Uterus (tissue), 2 donors: Measurements from ENCODE around the gene OPRM1.

Experiments used
- POLR2A ChIP-seq, 2 donors: fragments of 450-650 bp; IDR thresholded peaks; one replicate each; pipeline ENCODE4 v1.6.1; 2016; ENCODE audit warnings: antibody characterized with exemption in 2 of 2, mild to moderate bottlenecking in 1 of 2, moderate library complexity in 1 of 2
- TF ChIP-seq, protein P1 (sequence below), 4 experiments: fragments of 200-600 bp in 2 of 4; fragments of 450-650 bp in 2 of 4; sonication (generic) in 2 of 4; IDR thresholded peaks; one replicate each; pipeline ENCODE4 v1.5.1; 2016 to 2019; ENCODE audit warnings: antibody characterized with exemption in 4 of 4, mild to moderate bottlenecking in 2 of 4, moderate library complexity in 1 of 4

DNA sequence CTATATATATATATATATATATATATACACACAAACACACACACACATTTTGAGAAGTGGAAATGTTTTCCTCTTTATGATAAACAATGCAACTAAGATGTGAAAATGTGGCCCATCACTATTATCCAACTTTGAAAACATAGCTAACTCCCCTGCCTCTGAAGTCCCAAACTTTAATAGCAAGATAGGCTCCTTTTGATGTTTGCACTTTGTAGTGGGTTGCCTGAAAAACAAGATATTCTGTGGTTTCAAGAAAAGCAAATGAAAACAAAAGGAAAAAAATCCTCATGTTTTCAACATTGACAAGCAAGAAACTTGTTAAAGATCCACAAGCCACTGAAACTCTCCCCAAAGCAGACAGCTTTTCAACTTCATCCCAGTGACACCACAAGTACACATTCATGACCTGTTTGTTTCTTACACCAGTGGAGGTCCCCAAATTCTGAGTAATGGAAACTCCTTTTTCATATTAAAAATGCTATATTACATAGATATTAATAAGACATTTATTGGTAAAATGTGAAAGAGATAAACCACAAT, 227.6 kb downstream of the OPRM1 start:
- TF ChIP-seq, protein P1, sequence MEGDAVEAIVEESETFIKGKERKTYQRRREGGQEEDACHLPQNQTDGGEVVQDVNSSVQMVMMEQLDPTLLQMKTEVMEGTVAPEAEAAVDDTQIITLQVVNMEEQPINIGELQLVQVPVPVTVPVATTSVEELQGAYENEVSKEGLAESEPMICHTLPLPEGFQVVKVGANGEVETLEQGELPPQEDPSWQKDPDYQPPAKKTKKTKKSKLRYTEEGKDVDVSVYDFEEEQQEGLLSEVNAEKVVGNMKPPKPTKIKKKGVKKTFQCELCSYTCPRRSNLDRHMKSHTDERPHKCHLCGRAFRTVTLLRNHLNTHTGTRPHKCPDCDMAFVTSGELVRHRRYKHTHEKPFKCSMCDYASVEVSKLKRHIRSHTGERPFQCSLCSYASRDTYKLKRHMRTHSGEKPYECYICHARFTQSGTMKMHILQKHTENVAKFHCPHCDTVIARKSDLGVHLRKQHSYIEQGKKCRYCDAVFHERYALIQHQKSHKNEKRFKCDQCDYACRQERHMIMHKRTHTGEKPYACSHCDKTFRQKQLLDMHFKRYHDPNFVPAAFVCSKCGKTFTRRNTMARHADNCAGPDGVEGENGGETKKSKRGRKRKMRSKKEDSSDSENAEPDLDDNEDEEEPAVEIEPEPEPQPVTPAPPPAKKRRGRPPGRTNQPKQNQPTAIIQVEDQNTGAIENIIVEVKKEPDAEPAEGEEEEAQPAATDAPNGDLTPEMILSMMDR (IDR thresholded peaks at IDR 0.05), result no peak
- TF ChIP-seq POLR2A (IDR thresholded peaks at IDR 0.05), result no peak
